HG03196 (cell line): ENCODE data around the gene SPATC1L.
"Not testable (repeated sequence)": the region's sequence is repeated elsewhere in the genome, so short reads cannot be mapped to it uniquely, and the experiment has no call there.

Experiments used
- ATAC-seq: cut with Tn5 transposase; IDR thresholded peaks from one replicate; pipeline ENCODE4 v1.9.1; 2021; ENCODE audit not compliant: unreplicated experiment

The SPATC1L gene

DNA sequence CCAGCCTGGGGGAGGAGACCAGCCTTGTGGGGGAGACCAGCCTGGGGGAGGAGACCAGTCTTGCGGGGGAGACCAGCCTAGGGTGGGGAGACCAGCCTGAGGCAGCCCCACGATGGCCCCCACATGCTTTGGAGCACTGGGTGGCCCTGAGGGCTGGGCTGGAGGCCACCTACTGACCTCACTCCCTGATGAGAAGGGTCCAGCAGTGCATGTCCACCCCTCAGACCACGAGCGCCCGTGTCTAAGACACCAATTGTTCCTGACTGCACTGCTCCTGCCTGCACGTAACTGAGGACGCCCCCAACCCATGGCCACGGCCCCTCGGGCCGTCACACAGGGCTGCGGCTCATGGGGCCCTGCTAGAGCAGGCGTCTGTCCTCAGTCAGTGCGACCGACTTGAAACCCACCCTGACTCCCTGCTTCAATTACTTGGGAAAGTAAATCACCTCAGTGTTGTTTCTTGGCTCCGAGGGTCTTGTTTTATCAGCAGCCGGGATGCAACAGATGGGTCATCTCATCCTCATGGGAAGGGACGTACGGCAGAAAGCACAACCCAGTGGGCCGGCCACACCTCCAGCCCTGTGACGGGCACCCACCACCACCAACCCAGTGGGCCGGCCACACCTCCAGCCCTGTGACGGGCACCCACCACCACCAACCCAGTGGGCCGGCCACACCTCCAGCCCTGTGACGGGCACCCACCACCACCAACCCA is at the start of gene SPATC1L:
Gene SPATC1L (minus strand): TSS at position 550 of the 715 bp plus-strand sequence. CDS start 1,643 bp downstream, outside the sequence.
- ATAC-seq = no peak

DNA sequence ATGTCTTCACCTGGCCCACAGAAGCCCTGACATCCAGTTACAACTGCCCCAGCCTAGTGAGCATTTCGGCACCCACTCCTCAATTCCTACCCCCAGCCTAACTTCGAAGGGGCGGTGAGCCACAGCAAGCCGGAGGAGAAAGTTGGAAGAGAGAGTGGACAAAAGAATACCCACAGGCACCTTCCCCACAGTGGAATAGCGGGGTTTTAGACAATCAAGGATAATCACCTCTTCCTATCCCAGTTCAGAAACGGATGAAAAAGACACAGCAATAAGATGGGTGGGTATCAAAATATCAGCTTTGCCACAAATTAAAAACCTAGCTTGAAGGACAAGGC is 45.6 kb upstream of the SPATC1L start:
- ATAC-seq = no peak

DNA sequence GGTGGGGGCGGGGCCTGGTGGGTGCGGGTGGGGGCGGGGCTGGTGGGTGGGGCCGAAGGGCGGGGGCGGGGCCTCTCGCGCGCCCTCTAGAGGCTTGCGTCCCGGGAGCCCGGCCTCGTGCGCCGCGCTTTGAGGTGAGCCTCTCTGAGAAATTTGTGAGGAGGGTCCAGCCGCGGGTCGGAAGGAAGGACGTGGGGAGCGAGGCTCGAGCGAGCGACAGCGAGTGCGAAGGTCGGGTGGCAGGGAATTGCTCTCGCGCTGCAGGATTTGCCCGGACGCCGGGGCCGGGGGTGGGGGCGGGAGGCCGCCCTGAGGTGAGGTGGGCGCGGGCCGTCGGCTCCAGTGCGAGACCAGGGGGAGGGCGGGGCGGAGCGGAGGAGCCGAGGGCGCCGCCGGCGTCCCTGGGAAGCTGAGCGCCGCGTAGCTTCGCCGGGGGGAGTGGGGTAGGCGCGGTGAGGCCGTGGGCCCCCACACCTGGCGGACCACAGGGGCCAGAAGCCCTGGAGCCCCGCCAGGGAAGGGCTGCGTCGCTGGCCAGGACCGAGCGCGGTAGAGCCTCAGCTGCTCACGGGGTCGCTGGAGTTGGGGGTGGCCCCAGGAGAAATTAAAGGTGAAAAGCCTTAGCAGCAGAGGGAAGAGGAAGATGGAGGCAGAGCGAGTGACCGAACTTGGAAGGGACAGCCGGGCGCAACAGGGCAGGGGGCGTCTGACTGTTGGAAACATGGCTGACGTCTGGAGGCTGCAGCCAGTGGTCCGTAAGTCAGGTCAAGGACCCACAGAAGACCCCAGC is 45.1 kb upstream of the SPATC1L start:
- peak; percentile 23 for ATAC-seq

DNA sequence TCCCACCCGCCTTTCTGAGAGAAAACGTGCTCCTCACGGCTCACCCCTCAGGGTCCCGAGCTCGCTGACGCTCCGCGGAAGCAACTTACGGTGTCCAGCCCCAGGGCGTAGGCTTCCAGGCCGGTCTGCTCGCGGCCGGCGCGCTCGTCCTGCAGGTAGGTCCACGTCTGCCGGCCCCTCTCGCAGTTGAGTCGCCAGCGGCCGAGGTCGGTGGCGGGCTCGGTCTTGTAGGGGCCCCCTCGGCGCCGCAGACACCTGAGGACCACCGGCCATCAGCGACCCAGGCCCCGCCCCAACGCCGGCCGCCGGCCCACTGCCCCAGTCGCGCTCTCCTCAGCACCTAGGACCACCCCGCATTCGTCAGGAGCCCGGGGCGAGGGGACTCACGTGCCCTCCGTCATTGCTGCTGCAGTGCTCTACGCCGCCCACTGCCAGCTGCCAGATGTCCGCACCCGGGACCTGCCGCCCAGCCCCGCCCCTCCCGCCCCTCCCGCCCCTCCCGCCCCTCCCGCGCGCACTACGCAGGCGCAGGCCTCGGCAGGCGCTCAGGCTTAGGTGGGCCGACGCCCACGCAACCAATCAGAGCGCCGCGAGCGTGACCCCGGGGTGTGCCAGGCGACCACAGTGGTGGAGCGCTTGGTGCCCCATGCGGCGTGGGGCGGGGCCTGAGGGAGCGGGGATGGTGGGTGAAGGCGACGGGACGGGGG is 44.2 kb upstream of the SPATC1L start, which contains the start of gene LSS:
Gene LSS (minus strand): TSS at position 430 of the 707 bp plus-strand sequence. CDS start 29 bp downstream, at position 401.
- peak; percentile 73 for ATAC-seq

DNA sequence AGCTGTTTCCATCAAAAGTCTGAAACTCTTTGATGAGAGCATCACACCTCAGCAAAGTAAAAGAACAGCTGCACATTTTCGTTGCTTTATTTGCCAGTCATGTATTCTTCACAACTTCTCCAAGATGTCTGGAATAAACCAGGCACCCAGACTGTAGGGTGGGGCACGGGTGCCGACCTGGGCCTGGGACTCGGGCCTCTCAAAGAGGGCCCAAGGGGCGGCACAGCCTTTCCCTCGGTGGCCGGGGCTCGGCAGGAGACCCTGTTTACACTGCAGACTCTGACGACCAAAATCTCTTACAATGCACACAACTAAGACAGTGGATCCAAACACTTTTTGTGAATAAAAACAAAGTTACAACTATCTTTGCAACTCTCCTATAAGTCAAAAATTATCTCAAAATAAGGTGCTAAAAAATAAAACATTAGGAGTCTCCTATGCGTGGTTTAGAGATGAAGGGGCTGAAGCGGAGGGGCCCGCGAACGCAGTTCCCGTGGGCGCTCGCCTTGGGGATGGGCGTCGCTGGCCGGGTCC is 43.6 kb upstream of the SPATC1L start:
- no peak for ATAC-seq

DNA sequence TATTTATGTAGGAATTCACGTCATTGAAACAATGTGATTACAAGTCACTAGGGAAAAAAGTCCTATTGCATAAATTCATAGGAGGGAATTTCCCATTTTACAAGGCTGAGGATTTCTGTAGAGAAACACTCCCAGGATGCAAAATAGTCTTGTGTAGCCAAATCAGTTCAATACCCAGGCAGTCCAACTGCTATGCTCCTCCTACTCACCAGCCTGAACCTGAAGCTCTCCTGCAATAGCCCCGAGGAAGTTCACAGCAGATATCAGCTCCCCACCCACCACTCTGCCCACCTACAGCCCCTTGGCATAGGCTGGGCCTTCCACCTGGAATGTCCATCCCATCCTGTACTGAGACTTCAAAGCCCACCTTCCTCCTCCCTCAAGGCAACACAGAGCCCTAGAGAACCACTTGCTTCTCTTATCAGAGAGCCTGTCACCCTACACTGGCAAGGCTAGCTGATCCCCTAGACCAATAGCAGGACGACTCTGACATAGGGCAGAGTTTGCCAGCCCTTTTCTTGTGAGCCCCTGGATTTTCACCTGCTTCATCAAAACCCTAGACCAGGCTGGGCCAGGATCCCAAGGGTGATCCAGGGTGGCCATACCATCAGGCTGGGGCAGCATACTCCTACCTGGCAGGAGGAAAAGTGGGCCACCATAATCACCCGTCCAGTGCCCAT is 42.8 kb upstream of the SPATC1L start:
- ATAC-seq = no peak

DNA sequence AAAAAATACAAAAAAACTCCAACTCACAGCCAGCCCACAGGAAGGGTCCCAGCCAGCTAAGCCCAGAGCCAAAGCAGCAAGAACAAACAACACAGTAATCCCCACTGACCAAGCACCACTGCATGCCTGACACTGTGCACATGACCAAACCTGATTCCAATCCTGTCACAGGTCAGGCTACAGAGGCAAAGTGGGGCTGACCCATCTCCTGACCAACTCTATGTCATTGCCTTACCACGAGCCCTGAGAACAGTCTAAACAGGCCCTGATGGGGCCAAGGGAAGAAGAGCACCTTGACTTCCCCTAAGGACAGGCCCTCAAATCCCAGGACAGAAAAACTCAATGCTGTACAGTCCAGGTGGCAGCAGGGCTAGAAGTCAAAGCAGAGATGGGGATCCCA is 41.9 kb upstream of the SPATC1L start:
- ATAC-seq = no peak

DNA sequence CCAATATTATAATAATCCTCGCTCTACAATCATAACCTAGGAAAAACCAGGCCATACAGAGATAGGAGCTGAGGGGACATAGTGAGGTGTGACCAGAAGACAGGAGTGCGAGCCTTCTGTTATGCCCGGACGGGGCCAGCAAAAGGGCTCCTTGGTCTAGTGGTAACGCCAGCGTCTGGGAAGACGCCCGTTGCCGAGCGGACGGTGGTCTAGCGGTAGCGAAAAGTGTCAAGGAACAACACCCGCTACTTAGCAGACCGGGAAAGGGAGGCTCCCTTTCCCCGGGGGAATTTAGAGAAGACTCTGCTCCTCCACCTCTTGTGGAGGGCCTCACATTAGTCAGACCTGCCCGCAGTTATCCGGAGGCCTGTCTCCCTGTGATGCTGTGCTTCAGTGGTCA is 39.4 kb upstream of the SPATC1L start:
- not testable (repeated sequence) for ATAC-seq

DNA sequence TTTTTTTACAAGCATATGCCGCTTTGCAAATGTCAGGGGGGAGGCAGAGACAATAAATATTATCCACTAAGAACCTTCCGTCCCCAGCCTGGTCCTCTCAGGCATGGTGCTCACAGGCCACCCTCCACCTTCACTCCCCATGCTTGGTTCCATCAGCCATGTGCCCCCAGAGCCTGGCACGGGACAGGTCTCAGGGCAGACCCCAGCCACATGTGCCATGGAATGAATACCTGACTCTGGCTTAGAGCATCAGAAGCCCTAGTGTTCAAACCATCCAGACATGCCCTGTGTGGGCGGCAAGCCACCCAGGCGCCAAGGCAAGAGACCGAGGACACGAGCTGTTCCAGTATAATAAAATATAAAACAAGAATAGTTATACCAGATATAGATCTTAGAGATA is 39.0 kb upstream of the SPATC1L start:
- no peak for ATAC-seq

DNA sequence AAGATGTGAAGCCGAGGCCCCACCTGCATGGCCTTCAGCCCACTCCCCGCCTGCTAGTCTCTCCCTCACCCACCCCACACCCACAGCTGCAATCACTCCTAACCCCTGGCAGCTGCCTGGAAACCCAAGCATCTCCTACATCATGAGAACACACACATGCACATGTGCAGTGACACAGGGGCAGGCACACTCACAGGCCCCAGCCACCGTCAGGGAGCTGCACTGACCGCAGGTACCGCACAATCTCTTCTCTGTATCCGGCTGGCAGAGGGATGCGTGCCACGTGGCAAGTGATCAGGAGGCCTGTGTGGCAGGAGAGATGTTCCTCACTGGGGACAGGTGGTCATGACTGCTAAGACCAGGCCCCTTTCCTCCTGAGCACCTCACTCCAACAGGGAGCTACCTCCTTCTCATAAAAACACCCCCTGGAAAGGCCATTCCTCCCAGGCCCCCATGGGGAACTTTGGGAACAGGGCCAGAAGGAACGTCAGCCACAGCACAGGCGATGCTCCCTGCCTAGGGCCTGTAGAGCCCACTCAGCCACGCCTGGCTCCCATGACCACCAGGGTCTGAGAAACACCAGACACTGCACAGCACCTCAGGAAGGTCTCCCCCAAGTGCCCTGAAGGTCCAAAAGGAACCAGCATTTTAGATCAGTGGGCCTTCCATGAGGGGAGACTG is 38.3 kb upstream of the SPATC1L start:
- no peak for ATAC-seq

DNA sequence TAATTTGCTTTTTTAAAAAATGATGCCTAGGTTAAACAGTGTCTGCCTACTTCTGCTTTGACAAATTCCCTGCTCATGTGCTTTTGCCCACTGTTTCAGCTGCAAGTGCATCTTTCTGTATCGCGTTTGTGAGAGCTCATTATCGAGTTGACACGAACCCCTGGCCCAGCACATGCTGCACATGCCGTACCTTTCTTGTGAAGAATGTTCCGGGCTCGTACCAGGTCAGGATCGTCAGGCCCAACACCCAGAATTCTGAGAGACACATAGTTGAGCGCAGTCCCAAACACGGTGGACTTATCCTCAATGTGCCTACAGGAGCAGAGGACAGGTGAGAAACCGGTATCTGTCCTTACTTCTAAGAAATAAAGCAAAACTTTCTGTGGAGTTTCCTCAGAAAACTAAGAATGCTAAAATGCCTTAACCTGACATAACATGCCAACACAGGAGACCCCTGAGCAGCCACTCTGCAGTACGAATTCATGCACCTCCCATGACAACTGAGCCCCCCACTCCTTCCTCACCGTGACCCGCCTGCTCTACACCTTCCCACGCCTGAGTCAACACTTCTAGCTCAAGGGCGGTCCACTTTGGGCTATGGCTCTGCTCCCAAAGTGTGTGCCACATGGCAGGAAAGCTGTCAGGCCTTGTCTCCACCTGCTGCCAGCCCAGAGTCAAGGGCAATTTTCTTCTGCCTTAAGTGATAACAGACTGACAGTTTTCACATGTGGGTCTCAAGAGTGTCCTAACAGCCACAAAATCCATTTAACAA is 37.6 kb upstream of the SPATC1L start:
- ATAC-seq = no peak

DNA sequence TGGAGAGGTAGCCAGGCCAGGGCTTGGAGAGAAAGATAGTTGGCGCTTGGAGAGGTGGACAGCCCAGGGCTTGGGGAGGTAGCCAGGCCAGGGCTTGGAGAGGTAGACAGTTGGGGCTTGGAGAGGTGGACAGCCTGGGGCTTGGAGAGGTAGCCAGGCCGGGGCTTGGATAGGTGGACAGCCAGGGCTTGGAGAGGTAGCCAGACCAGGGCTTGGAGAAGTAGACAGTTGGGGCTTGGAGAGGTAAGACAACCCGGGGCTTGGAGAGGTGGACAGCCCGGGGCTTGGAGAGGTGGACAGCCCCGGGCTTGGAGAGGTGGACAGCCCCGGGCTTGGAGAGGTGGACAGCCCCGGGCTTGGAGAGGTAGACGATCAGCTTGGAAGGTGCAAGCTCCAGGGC is 36.6 kb upstream of the SPATC1L start:
- no peak for ATAC-seq

DNA sequence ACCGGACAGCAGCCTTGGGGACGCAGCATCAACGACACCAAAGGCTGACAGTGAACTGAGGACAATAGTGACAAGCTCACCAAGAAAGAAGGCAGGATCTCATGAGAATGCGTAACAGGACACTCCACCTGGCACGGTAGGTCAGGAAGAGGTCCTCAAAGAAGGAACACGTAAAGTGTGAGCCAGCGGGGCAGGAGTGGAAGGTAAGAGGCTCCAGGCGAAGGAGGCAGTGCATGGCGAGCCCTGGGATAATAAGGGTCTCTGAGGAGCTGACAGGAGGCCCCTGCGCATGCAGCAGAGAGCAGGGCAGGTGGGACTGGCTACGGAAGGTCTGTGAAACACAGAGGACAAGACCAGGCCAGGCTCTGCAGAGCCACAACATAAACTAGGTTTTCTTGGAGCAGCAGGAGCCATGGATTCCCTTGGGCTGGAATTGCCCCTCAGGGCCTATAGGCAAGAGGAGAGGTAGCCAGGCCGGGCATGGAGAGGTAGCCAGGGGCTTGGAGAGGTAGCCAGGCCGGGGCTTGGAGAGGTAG is 36.1 kb upstream of the SPATC1L start:
- no peak for ATAC-seq

DNA sequence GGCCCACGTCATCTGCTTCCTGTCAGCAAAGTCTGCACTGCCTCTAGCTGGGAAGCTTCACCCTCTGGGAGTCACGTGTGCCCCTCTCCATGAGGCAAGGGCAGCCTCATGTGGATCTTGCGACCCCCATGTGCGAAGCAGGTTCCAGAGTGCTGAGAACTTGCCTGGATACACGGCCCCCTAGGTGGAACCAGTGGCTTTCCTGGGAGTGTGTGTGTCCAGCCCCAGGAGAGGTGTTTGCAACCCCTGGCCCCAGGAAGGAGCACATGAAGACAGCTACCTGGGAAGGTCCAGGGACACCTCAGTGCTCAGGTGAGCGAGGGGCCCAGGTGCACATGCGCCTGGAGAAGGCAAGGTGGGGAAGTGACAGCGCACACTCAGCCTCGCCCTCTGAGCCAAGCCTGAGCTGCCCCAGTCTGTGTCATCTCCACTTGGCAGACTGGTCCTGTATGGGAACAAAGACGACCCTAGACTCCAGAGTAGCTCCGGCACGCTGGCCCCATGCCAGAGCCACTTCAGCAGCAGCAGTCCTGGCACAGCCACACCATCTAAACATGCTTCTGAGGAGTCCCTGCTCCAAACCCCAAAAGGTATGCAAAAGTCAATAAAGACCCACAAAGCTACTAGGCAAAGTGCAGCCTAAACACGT is 35.5 kb upstream of the SPATC1L start:
- ATAC-seq = no peak

DNA sequence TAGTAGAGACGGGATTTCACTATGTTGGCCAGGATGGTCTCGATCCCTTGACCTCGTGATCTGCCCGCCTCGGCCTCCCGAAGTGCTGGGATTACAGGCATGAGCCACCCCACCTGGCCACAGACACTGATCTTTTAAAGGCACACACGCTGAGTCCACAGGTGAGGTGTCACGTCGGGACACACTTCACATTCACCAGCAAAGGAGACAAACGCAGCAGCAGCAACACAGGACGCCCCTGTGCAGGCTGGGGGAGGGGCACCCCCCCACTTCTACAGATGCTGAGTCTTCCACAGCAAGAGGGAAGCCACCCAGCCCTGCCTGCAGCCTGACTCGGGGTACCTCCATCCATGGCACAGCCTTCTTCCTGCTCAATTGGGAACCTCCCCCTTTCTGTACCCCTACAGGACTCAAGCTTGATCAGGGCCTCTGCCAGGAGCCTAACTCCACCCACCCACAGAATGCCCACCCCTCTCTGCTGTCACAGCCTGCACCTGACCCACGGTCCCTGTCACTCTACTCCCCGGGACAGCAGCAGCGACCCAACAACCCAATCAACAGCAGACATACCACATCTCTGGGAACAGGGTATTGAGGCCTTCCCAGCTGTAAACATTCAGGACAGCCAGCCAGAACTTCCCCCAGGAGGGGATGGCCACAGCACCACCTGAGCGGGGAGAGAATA is 34.8 kb upstream of the SPATC1L start:
- no peak for ATAC-seq

DNA sequence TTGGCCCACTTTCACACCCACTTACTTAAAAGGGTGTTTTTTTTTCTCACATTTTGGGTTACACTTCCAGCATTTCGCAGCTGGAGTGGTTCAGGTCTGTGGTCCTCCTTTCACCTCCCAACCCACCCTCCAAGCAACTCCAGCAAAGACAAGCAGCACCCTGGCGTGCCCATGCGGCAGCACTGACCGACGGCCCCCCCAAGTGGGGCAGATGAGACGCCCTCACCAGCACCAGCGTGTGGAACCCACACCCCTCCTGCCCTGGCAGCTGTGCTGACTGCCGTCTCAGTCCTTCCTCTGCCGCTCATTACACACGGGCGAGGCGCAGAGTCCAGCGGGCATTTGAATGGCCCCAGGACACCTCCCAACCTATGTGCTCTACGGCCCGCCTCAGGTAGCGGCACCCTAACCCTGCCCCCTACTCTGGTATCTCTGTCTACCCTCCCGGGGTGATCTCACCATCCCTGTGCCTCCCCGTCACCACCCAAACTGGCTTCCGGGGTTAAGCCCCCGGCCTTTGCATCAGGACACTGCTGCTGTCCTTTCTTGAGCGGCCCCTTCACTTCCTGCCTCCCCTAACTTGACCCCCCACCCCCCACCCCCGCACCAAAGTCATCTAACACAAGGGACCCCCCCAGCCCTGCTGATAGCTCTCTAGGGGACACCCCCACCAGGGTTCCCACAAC is 33.4 kb upstream of the SPATC1L start:
- no peak for ATAC-seq

DNA sequence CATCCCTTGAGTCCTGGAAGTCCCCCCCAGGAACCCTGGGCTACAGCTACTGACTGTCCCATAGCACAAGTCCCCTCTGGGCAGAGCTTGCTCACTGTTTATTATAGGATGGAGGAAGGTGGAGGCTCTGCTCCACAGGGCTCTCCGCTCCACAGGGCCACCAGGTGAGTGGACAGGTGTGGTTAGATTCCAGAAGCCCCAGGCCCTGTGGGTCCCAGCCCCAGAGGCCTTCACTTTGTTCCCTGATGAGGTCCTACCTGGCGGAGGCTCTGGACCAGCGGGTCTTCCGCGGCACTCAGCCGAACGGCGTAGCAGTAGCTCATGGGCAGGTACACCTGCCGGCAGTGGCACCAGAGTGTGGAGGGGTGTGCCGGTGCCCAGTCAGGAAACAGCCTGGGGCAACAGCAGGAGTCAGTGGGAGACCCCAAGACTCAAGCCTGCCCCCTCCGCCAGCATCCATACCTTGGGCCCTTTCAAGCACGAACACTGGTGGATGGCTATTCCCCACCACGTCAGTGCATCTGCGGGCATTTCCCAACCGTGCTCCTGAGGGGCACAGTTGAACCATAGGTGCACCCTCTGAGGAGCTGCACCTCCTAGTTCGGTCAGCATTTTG is 32.0 kb upstream of the SPATC1L start:
- ATAC-seq = no peak
